HEK293T (cell line): ENCODE results near the gene C14orf180.

Experiments used
- CTCF ChIA-PET: fragments of 350-600 bp; formaldehyde crosslinking; extraction: SDS; loops from one replicate; lab custom pipeline; 2021; ENCODE audit warnings: antibody characterized with exemption, inconsistent platforms; lab: Yijun Ruan, JAX
- POLR2A ChIA-PET: fragments of 350-600 bp; formaldehyde crosslinking; extraction: SDS; loops from one replicate; lab custom pipeline; 2020; ENCODE audit warnings: antibody characterized with exemption, inconsistent platforms; lab: Yijun Ruan, JAX
- DNase-seq: peaks from one replicate; pipeline ENCODE4 v3.0.0; 2012; ENCODE audit warnings: mixed read lengths; ENCODE audit errors: extremely low spot score
- ARNT ChIP-seq: fragments of 450-650 bp; IDR thresholded peaks from 2 replicates; pipeline ENCODE4 v1.6.1; 2017; ENCODE audit warnings: mild to moderate bottlenecking
- BHLHE40 ChIP-seq: fragments of 450-650 bp; IDR thresholded peaks from 2 replicates; pipeline ENCODE4 v1.6.1; 2016; ENCODE audit warnings: mild to moderate bottlenecking, moderate library complexity, borderline replicate concordance
- CTBP1 ChIP-seq: fragments of 450-650 bp; IDR thresholded peaks from 2 replicates; pipeline ENCODE4 v1.6.1; 2016; ENCODE audit warnings: borderline replicate concordance
- ELF4 ChIP-seq: fragments of 450-650 bp; IDR thresholded peaks from 2 replicates; pipeline ENCODE4 v1.6.1; 2017; ENCODE audit warnings: antibody characterized with exemption
- FOXA1 ChIP-seq: fragments of 450-650 bp; IDR thresholded peaks from 2 replicates; pipeline ENCODE4 v1.6.1; 2016; ENCODE audit warnings: mild to moderate bottlenecking
- FOXK2 ChIP-seq: fragments of 450-650 bp; IDR thresholded peaks from 2 replicates; pipeline ENCODE4 v1.6.1; 2016; ENCODE audit warnings: mild to moderate bottlenecking
- FOXM1 ChIP-seq: fragments of 450-650 bp; IDR thresholded peaks from 2 replicates; pipeline ENCODE4 v1.6.1; 2017; ENCODE audit warnings: mild to moderate bottlenecking, borderline replicate concordance
- HDGF ChIP-seq: fragments of 450-650 bp; IDR thresholded peaks from 2 replicates; pipeline ENCODE4 v1.6.1; 2017; ENCODE audit warnings: antibody characterized with exemption, borderline replicate concordance
- L3MBTL2 ChIP-seq: fragments of 450-650 bp; conservative IDR thresholded peaks from 2 replicates; pipeline ENCODE4 v1.6.1; 2016; ENCODE audit warnings: mild to moderate bottlenecking
- LEF1 ChIP-seq: fragments of 450-650 bp; IDR thresholded peaks from 2 replicates; pipeline ENCODE4 v1.6.1; 2017; ENCODE audit warnings: mild to moderate bottlenecking, borderline replicate concordance
- NFRKB ChIP-seq: fragments of 450-650 bp; IDR thresholded peaks from 2 replicates; pipeline ENCODE4 v1.6.1; 2016; ENCODE audit warnings: mild to moderate bottlenecking, moderate library complexity
- SP1 ChIP-seq: fragments of 450-650 bp; IDR thresholded peaks from 2 replicates; pipeline ENCODE4 v1.6.1; 2017
- SUZ12 ChIP-seq: fragments of 450-650 bp; IDR thresholded peaks from 2 replicates; pipeline ENCODE4 v1.6.1; 2016; ENCODE audit warnings: mild to moderate bottlenecking
- TARDBP ChIP-seq: fragments of 450-650 bp; IDR thresholded peaks from 2 replicates; pipeline ENCODE4 v1.6.1; 2016
- ZNF384 ChIP-seq: fragments of 450-650 bp; IDR thresholded peaks from 2 replicates; pipeline ENCODE4 v1.6.1; 2016
- TF ChIP-seq, protein P1 (sequence below): fragments of 450-650 bp; IDR thresholded peaks from 2 replicates; pipeline ENCODE4 v1.6.1; 2016

C14orf180 gene

DNA sequence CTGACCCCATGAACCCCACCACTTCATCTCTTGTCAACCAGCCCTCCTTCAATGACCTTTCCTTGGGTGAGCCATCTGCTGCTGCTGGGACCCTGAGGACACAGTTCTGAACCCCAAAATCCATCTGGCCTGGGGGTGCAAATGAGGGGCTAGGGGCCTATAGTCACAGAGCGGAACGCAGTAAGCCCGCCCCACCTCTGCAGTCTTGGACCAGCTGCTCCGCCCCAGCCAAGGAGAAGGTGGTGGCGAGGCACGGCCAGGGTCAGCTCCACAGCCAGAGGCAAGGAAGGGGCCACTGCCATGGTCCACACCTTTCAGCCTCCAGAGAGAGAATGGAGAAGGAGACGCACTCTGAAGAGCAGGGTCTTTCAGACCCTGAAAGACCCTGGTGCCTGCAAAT, 19.9 kb downstream of the C14orf180 start:
- TF ChIP-seq ZNF384 (no peak), TARDBP (no peak), BHLHE40 (no peak), ELF4 (no peak), CTBP1 (no peak), NFRKB (no peak), L3MBTL2 (no peak), SP1 (no peak), FOXK2 (no peak), SUZ12 (no peak), FOXA1 (no peak), LEF1 (no peak), HDGF (no peak), ARNT (no peak), FOXM1 (no peak)
- TF ChIP-seq, protein P1, sequence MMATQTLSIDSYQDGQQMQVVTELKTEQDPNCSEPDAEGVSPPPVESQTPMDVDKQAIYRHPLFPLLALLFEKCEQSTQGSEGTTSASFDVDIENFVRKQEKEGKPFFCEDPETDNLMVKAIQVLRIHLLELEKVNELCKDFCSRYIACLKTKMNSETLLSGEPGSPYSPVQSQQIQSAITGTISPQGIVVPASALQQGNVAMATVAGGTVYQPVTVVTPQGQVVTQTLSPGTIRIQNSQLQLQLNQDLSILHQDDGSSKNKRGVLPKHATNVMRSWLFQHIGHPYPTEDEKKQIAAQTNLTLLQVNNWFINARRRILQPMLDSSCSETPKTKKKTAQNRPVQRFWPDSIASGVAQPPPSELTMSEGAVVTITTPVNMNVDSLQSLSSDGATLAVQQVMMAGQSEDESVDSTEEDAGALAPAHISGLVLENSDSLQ: no peak
- CTCF ChIA-PET: no interaction called here

DNA sequence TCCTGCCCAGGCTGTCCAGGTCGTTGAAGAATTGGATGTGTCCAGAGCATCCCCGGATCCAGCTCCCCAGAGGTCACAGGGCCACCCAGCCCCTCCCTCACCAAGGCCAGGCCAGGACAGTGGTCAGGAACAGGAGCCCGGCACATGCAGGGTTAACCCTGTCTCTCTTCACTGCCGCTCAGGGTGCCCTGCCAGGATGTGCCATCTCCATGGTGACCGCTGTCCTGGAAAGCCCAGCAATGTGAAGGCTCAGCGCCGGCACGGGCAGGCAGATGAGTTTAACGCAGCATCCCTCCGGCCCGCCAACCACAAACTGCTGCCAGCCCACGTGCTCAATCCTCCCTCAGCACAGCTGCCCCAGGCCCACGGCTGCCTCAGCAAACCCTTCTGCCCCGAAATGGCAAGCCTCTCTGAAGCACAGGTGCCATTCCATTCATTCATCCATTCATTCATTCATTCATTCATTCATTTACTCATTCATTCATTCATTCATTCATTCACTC, 20.6 kb downstream of the C14orf180 start:
- DNase-seq: no peak
- POLR2A ChIA-PET: no interaction called here
- TF ChIP-seq CTBP1 (no peak), TARDBP (no peak), LEF1 (no peak), HDGF (no peak), FOXK2 (no peak), BHLHE40 (no peak)
- CTCF ChIA-PET: interaction anchor here (1.1 kb wide), 1 partner anchor 21 kb away, joined by 4 read pairs; no protein-coding TSS in a partner anchor

More for the DNA sequence above, 19.9 kb downstream of the C14orf180 start:
- POLR2A ChIA-PET: no interaction called here
- no peak for DNase-seq

DNA sequence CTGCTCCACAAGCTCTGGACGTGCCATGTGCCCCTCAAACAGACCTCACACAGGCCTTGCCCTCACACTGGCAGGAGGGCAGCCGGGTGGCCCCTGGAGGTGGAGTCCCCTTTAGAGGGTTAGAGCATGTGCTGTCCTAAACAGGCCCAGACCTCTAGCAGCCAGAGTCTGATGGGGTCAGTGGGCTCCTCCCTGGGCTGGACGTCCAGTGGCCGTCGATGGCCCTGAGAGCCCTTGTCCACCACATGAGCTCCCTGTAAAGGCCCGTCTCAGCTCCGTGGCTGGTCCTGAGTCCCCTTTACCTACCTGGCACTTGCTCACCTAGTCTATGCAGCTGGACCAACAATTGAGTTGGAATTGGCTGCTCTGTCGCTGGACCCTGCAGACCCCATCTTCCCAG, 21.2 kb downstream of the C14orf180 start:
- TF ChIP-seq FOXK2: no peak
- no peak for TF ChIP-seq BHLHE40
- no peak for TF ChIP-seq FOXA1
- TF ChIP-seq LEF1: no peak
- TF ChIP-seq NFRKB: no peak
- TF ChIP-seq, protein P1: no peak
- POLR2A ChIA-PET: no interaction called here
- DNase-seq: no peak
- CTCF ChIA-PET: interaction anchor here (1.1 kb wide), 1 partner anchor 21 kb away, joined by 4 read pairs; no protein-coding TSS in a partner anchor

DNA sequence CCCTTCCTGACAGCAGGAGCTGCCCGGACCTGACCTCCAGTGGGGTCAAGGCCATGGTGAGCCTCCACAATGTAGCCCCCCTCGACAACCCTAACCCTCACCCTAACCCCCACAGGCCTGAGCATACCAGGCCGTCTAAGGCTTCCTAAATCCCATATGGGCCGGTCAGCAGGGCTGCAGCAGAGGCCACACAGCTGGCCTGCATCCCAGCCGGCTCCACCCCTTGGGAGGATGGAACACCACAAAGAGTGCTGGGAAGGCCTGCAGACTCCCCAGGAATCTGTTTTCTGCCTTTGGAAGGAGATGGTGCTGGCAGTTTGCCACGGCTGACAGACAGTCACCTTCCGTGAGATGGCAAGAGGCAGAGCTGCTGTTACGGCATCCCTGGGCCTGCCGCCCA, 22.2 kb downstream of the C14orf180 start:
- TF ChIP-seq, protein P1: no peak
- TF ChIP-seq TARDBP (no peak), FOXK2 (no peak), SP1 (no peak), BHLHE40 (no peak), CTBP1 (no peak), FOXM1 (no peak), ARNT (no peak), ZNF384 (no peak), ELF4 (no peak), SUZ12 (no peak), FOXA1 (no peak), L3MBTL2 (no peak), HDGF (no peak), LEF1 (no peak), NFRKB (no peak)
- POLR2A ChIA-PET: no interaction called here
- no peak for DNase-seq
- CTCF ChIA-PET: no interaction called here

DNA sequence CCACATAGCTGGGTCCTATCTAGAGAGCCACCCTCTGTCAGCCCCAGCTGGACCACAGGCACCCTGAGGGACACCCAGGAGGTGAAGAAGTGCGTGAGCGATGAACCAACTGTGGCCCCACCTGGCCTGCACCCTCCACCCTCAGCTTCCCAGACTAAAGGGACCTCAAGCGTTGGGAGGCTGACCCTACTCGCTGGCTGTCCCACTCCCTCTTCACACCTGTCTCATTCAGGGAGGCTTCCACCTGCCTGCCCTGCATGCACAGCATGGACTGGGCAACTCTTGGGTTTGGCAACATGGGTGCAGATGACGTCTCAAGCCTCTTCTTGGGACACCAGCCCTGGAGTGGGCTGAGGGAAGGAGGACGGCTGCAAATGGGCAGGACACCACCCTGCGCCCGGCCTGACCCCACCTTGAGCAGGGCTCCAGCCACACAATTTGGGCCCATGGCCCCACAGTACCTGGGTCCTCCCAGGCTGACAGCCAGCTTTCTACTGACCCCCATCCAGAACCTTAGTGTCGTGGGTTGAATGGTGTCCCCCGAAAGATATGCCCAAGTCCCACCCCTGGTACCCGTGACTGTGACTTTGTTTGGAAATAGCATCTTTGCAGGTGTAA, 22.9 kb downstream of the C14orf180 start:
- TF ChIP-seq SUZ12: no peak
- TF ChIP-seq FOXK2: no peak
- TF ChIP-seq BHLHE40: no peak
- no peak for TF ChIP-seq CTBP1
- no peak for TF ChIP-seq ELF4
- TF ChIP-seq ARNT: no peak
- TF ChIP-seq FOXM1: no peak
- no peak for TF ChIP-seq NFRKB
- CTCF ChIA-PET: no interaction called here
- POLR2A ChIA-PET: no interaction called here
- no peak for DNase-seq

DNA sequence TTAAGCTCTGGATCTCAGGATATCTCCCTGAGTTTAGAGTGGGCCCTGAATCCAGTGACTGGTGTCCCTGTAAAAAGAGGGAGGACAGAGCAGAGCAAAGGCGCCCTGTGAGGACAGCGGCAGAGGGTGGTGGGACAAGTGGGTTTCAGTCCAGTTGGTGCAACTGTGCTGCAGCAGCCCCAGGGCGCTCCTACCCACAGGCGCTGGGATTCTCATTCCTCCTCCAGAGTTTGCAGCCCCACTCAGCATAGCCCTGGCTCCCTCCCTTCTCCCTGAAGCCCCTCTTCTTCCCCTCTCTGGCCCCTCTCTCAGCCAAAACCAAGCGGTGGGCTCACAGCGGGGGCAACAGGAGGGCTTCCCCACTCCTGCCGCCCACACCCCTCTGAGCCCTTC, 23.4 kb downstream of the C14orf180 start:
- ChIA-PET CTCF (no interaction called here), POLR2A (no interaction called here)
- DNase-seq: no peak
- no peak for TF ChIP-seq TARDBP
- no peak for TF ChIP-seq ELF4
- no peak for TF ChIP-seq FOXK2
- no peak for TF ChIP-seq ZNF384
- no peak for TF ChIP-seq HDGF
- TF ChIP-seq SP1: no peak
- TF ChIP-seq FOXA1: no peak
- no peak for TF ChIP-seq NFRKB
- no peak for TF ChIP-seq FOXM1
- no peak for TF ChIP-seq ARNT
- no peak for TF ChIP-seq SUZ12
- TF ChIP-seq L3MBTL2: no peak
- TF ChIP-seq LEF1: no peak
- TF ChIP-seq BHLHE40: no peak
- TF ChIP-seq CTBP1: no peak
- TF ChIP-seq, protein P1: no peak
